H1 (cell line): ENCODE results near the gene TMEM178B. TPM values are rescaled to one million over a fixed set of nuclear protein-coding genes. Genes with fewer than 3 reads are reported as not detected.

ENCODE experiments used
- CTCF ChIA-PET: fragments of 300-600 bp; sonication (Branson Sonifier 250); formaldehyde crosslinking; loops from one replicate; lab custom pipeline; 2021; ENCODE audit not compliant: partially characterized antibody; lab: Charles Lee
- POLR2A ChIA-PET: fragments of 300-600 bp; sonication (Branson Sonifier 250); formaldehyde crosslinking; loops from one replicate; lab custom pipeline; 2021; ENCODE audit warnings: inconsistent platforms; ENCODE audit not compliant: partially characterized antibody; lab: Charles Lee
- DNase-seq, 2 experiments: peaks; one replicate each; pipeline versions ENCODE4 v3.0.0 to v3.0.0-alpha.2; 2010 to 2022; ENCODE audit warnings: low spot score in 2 of 2, low read depth in 1 of 2, mixed read lengths in 1 of 2
- FAIRE-seq: peaks from 2 replicates; lab custom pipeline; 2011; peaks lifted over from hg19 to GRCh38; lab: Jason Lieb, UNC
- H2AFZ ChIP-seq: 2 replicates; pipeline ENCODE4 v1.8.1; 2012; ENCODE audit warnings: low read length, inconsistent platforms
- H2AK5ac ChIP-seq: 2 replicates; pipeline ENCODE4 v1.6.1; 2013; ENCODE audit warnings: low read depth, low read length
- H2BK120ac ChIP-seq: replicated peaks from 2 replicates; pipeline ENCODE3; 2013; ENCODE audit warnings: low read depth, low read length, inconsistent platforms
- H2BK12ac ChIP-seq: 2 replicates; pipeline ENCODE4 v1.6.1; 2013; ENCODE audit warnings: low read depth, low read length
- H2BK15ac ChIP-seq: 2 replicates; pipeline ENCODE4 v1.6.1; 2013; ENCODE audit warnings: low read length
- H2BK20ac ChIP-seq: 2 replicates; pipeline ENCODE4 v1.6.1; 2013; ENCODE audit warnings: low read length
- H2BK5ac ChIP-seq: 2 replicates; pipeline ENCODE4 v1.6.1; 2013; ENCODE audit warnings: low read depth, low read length
- H3K14ac ChIP-seq: 2 replicates; pipeline ENCODE4 v1.6.1; 2013; ENCODE audit warnings: inconsistent platforms; ENCODE audit not compliant: insufficient read length
- H3K18ac ChIP-seq: 2 replicates; pipeline ENCODE4 v1.6.1; 2013; ENCODE audit warnings: low read length; ENCODE audit errors: extremely low read depth
- H3K23ac ChIP-seq: 2 replicates; pipeline ENCODE4 v1.6.1; 2013; ENCODE audit warnings: inconsistent platforms; ENCODE audit not compliant: insufficient read length
- H3K23me2 ChIP-seq: 2 replicates; pipeline ENCODE4 v1.6.1; 2013; ENCODE audit warnings: low read depth, low read length
- H3K27ac ChIP-seq: 2 replicates; pipeline ENCODE4 v1.6.1; 2011; ENCODE audit warnings: low read depth, low read length, inconsistent platforms
- H3K27me3 ChIP-seq, 4 experiments: replicated peaks in 1 of 4; 1 replicate in 1 of 4; 2 replicates in 3 of 4; pipeline versions ENCODE4 v1.6.1 to v1.8.1; 2011 to 2013; ENCODE audit warnings: low read length in 3 of 4, mild to moderate bottlenecking in 3 of 4, inconsistent platforms in 2 of 4, mixed read lengths in 2 of 4, moderate library complexity in 1 of 4; ENCODE audit not compliant: control insufficient read depth in 3 of 4, insufficient read depth in 3 of 4; ENCODE audit errors: extremely low read depth in 1 of 4
- H3K36me3 ChIP-seq, 4 experiments: 2 replicates each; pipeline versions ENCODE4 v1.6.1 to v1.8.1; 2011 to 2013; ENCODE audit warnings: mild to moderate bottlenecking in 4 of 4, low read length in 3 of 4, moderate library complexity in 2 of 4, control low read depth in 1 of 4, inconsistent platforms in 1 of 4; ENCODE audit not compliant: insufficient read depth in 4 of 4, control insufficient read depth in 2 of 4
- H3K4ac ChIP-seq: replicated peaks from 2 replicates; pipeline ENCODE3; 2013; ENCODE audit warnings: low read length, low read depth, mixed read lengths, inconsistent platforms; ENCODE audit not compliant: insufficient read length
- H3K4me1 ChIP-seq, 4 experiments: replicated peaks in 1 of 4; 1 replicate in 1 of 4; 2 replicates in 3 of 4; pipeline versions ENCODE4 v1.6.1 to v1.8.1; 2011 to 2013; ENCODE audit warnings: low read length in 3 of 4, inconsistent platforms in 2 of 4, mixed read lengths in 1 of 4; ENCODE audit not compliant: insufficient read depth in 4 of 4, control insufficient read depth in 3 of 4
- H3K4me2 ChIP-seq, 2 experiments: 2 replicates each; pipeline versions ENCODE4 v1.6.1 to v1.8.1; 2011 to 2013; ENCODE audit warnings: low read depth in 2 of 2, low read length in 2 of 2, control low read depth in 1 of 2, inconsistent platforms in 1 of 2, mild to moderate bottlenecking in 1 of 2; ENCODE audit not compliant: insufficient read depth in 1 of 2
- H3K4me3 ChIP-seq, 4 experiments: fragments of 200-600, 300-600 bp in 1 of 4; sonication (generic), shearing (Covaris generic), sonication (Bioruptor Twin) in 1 of 4; 2 replicates each; pipeline versions ENCODE4 v1.5.1 to v1.8.1; 2011 to 2016; ENCODE audit warnings: low read length in 4 of 4, low read depth in 3 of 4, control low read depth in 2 of 4, inconsistent platforms in 2 of 4, mild to moderate bottlenecking in 2 of 4, mixed read lengths in 1 of 4, moderate library complexity in 1 of 4; ENCODE audit not compliant: insufficient read depth in 2 of 4; ENCODE audit errors: extremely low read depth in 1 of 4
- H3K56ac ChIP-seq: replicated peaks from 2 replicates; pipeline ENCODE3; 2013; ENCODE audit warnings: low read depth, mild to moderate bottlenecking, mixed read lengths, low read length, inconsistent platforms; ENCODE audit not compliant: insufficient read length
- H3K79me1 ChIP-seq: 2 replicates; pipeline ENCODE4 v1.6.1; 2013; ENCODE audit warnings: low read depth, low read length, control low read depth
- H3K79me2 ChIP-seq, 2 experiments: 2 replicates each; pipeline versions ENCODE4 v1.6.1 to v1.8.1; 2012 to 2013; ENCODE audit warnings: low read length in 2 of 2, mild to moderate bottlenecking in 2 of 2, inconsistent platforms in 1 of 2; ENCODE audit not compliant: insufficient read depth in 2 of 2, control insufficient read depth in 1 of 2
- H3K9ac ChIP-seq, 4 experiments: replicated peaks in 1 of 4; 1 replicate in 1 of 4; 2 replicates in 3 of 4; pipeline versions ENCODE4 v1.6.1 to v1.8.1; 2011 to 2013; ENCODE audit warnings: low read depth in 3 of 4, low read length in 3 of 4, control low read depth in 2 of 4, mild to moderate bottlenecking in 2 of 4, moderate library complexity in 2 of 4, inconsistent platforms in 1 of 4; ENCODE audit errors: extremely low read depth in 1 of 4
- H3K9me3 ChIP-seq, 2 experiments: 2 replicates each; pipeline versions ENCODE4 v1.6.1 to v1.8.1; 2012 to 2013; ENCODE audit warnings: mild to moderate bottlenecking in 2 of 2, moderate library complexity in 2 of 2, control low read depth in 1 of 2, inconsistent platforms in 1 of 2, low read depth in 1 of 2, low read length in 1 of 2, mixed read lengths in 1 of 2; ENCODE audit not compliant: insufficient read depth in 2 of 2
- H4K20me1 ChIP-seq, 2 experiments: replicated peaks in 1 of 2; 2 replicates each; pipeline versions ENCODE3 to v1.8.1; 2011 to 2013; ENCODE audit warnings: inconsistent platforms in 2 of 2, low read length in 2 of 2, mild to moderate bottlenecking in 1 of 2; ENCODE audit not compliant: insufficient read depth in 2 of 2, control insufficient read depth in 1 of 2
- H4K5ac ChIP-seq: 2 replicates; pipeline ENCODE4 v1.6.1; 2013; ENCODE audit warnings: low read length, low read depth, mixed read lengths, inconsistent platforms; ENCODE audit not compliant: insufficient read length
- H4K8ac ChIP-seq: 2 replicates; pipeline ENCODE4 v1.8.0; 2013; ENCODE audit warnings: mild to moderate bottlenecking, moderate library complexity, low read length, inconsistent platforms; ENCODE audit not compliant: insufficient read depth; ENCODE audit errors: extremely low read depth
- H4K91ac ChIP-seq: replicated peaks from 2 replicates; pipeline ENCODE3; 2013; ENCODE audit warnings: low read length, mixed read lengths, inconsistent platforms; ENCODE audit not compliant: insufficient read length
- WGBS, 2 experiments: shearing (Covaris generic) in 1 of 2; methylation state at CpG; one replicate each; pipeline versions ENCODE4 v1.1.6 to v1.1.7; 2013 to 2015; ENCODE audit warnings: low lambda C conversion rate in 2 of 2, mixed read lengths in 2 of 2, inconsistent platforms in 1 of 2, low coverage in 1 of 2, missing lambda C conversion rate in 1 of 2; ENCODE audit not compliant: insufficient replicate concordance in 2 of 2, insufficient coverage in 1 of 2, insufficient read length in 1 of 2; ENCODE audit errors: extremely low coverage in 1 of 2, missing lambda C conversion rate in 1 of 2; 5-methylcytosine and 5-hydroxymethylcytosine counted together
- polyA plus RNA-seq, 7 experiments: library from polyadenylated mRNA; depleted of rRNA in 3 of 7; stranded (reverse) in 5 of 7; unstranded in 2 of 7; fragments of >200 nt in 5 of 7; fragments of 200-250 nt in 2 of 7; gene quantifications; 1 replicate in 5 of 7; 2 replicates in 1 of 7; 4 replicates in 1 of 7; pipeline versions ENCODE4 v1.2.1 to v1.2.3, GENCODE V29; 2011 to 2013; ENCODE audit warnings: missing spikeins in 2 of 7, mixed read lengths in 2 of 7
- total RNA-seq: library from RNA; stranded (reverse); fragmentation: NEBNext Ultra II Directional; extraction: Animal tissue kit (Norgen Biotek cat#: 25700); gene quantifications from 2 replicates; pipeline ENCODE4 v1.2.1, GENCODE V29; 2021

The TMEM178B gene
- total and polyA plus RNA-seq, 2 of the 8 experiments (the other 6 are each of a cell fraction or from before 2014, with no cell fraction given), result 5.3 to 18.1 TPM

- no peak overlapping the region for H4K5ac ChIP-seq
- H3K4me2 ChIP-seq, result no peak overlapping the region
- no peaks in the 10 kb centered on the region for H3K79me2 ChIP-seq
- no peaks in the 10 kb centered on the region for H3K36me3 ChIP-seq
- H3K9ac ChIP-seq, result no peak overlapping the region
- H3K9me3 ChIP-seq, result no peaks in the 10 kb centered on the region
- no peak overlapping the region for H2BK15ac ChIP-seq
- ChIA-PET POLR2A (no interaction called here), CTCF (interaction anchor here (1.1 to 1.3 kb wide), 2 partner anchors 32 to 152 kb away, joined by 3 to 5 read pairs; no protein-coding TSS in a partner anchor)
- H3K27me3 ChIP-seq, result no peaks in the 10 kb centered on the region
- H2AFZ ChIP-seq, result no peak overlapping the region
- FAIRE-seq (no peak), DNase-seq (no peak)
- no peak overlapping the region for H2AK5ac ChIP-seq
- WGBS, 2 experiments, result 95% methylated on average over 2 of the region's 2 CpGs; no CpG with 5 or more reads in 1 of the 2 experiments
- no peak overlapping the region for H2BK5ac ChIP-seq
- H3K23ac ChIP-seq, result no peak overlapping the region
- no peak overlapping the region for H2BK20ac ChIP-seq
- H3K14ac ChIP-seq, result no peak overlapping the region
- no peak overlapping the region for H3K27ac ChIP-seq
- H3K56ac ChIP-seq, result no peak overlapping the region
- H3K18ac ChIP-seq, result no peak overlapping the region
- no peak overlapping the region for H3K4me3 ChIP-seq
- no peaks in the 10 kb centered on the region for H3K23me2 ChIP-seq
- H3K79me1 ChIP-seq, result no peaks in the 10 kb centered on the region
- H2BK12ac ChIP-seq, result no peak overlapping the region
- H3K4ac ChIP-seq, result no peak overlapping the region
- no peaks in the 10 kb centered on the region for H4K20me1 ChIP-seq
- H4K91ac ChIP-seq, result no peak overlapping the region
- no peak overlapping the region for H2BK120ac ChIP-seq
- no peak overlapping the region for H4K8ac ChIP-seq
- H3K4me1 ChIP-seq, result peaks cover 0 to 3% (median 0%) of the 10 kb centered on the region in 4 experiments; a peak in 1 of 7 replicates
Observed at GRCh38 chr7:141501451-141501850, 427.6 kb downstream of the TMEM178B start.
